Measurements from ENCODE around the gene KMT2C.

DNA sequence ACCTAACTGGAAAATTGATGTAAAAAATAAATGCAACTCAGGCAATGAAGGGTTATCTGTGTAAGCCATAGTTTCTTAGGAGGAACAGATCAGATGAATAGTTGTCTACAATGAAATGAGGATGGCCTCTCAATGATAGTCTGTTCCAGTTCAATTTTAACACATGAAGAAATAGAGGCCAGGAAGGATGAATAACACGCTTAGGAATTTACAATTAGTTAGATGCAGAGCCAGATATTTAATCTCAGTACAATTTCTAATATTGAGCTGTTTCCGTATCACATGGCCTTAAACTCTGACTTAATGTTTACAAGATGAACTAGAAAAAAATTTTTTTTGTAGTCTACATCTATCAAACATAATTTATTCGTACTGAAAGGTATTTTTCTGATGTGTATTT is 233.7 kb downstream of the KMT2C start:
- TF ChIP-seq, protein P1, sequence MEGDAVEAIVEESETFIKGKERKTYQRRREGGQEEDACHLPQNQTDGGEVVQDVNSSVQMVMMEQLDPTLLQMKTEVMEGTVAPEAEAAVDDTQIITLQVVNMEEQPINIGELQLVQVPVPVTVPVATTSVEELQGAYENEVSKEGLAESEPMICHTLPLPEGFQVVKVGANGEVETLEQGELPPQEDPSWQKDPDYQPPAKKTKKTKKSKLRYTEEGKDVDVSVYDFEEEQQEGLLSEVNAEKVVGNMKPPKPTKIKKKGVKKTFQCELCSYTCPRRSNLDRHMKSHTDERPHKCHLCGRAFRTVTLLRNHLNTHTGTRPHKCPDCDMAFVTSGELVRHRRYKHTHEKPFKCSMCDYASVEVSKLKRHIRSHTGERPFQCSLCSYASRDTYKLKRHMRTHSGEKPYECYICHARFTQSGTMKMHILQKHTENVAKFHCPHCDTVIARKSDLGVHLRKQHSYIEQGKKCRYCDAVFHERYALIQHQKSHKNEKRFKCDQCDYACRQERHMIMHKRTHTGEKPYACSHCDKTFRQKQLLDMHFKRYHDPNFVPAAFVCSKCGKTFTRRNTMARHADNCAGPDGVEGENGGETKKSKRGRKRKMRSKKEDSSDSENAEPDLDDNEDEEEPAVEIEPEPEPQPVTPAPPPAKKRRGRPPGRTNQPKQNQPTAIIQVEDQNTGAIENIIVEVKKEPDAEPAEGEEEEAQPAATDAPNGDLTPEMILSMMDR (IDR thresholded peaks at IDR 0.05) = no peak
- TF ChIP-seq POLR2A (IDR thresholded peaks at IDR 0.05) (no peak), EP300 (IDR thresholded peaks at IDR 0.05) (no peak)

Measured in stomach (tissue), 4 donors.